ENCODE measurements around the gene GDF10. TPM values are rescaled to one million over a fixed set of nuclear protein-coding genes. Genes with fewer than 3 reads are reported as not detected.
A peak's percentile ranks its signal among the peaks of the same experiment; 100 is the strongest.

GDF10 gene
- total RNA-seq, 1 donor from 2014 or later, result 0.67 TPM

DNA sequence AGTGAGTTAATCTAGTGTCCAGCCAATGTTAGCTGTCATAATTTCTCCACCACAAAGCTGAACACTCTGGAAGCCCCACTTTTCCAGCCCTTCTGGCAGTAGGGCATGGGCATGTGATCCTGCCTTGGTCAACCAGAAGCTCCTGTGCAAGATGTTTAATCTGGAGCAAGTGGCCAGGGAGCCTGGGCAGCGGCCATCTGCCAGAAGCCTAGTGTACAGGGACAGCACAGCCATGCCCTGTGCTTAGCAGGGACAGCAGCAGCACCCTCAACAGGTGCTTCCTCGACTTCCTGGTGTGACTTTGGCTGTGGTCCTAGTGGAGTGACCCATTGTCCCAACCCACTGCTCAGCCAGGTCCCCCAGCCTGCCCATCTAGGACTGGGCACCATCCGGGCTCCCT, 58.5 kb downstream of the GDF10 start:
- TF ChIP-seq, protein P1, sequence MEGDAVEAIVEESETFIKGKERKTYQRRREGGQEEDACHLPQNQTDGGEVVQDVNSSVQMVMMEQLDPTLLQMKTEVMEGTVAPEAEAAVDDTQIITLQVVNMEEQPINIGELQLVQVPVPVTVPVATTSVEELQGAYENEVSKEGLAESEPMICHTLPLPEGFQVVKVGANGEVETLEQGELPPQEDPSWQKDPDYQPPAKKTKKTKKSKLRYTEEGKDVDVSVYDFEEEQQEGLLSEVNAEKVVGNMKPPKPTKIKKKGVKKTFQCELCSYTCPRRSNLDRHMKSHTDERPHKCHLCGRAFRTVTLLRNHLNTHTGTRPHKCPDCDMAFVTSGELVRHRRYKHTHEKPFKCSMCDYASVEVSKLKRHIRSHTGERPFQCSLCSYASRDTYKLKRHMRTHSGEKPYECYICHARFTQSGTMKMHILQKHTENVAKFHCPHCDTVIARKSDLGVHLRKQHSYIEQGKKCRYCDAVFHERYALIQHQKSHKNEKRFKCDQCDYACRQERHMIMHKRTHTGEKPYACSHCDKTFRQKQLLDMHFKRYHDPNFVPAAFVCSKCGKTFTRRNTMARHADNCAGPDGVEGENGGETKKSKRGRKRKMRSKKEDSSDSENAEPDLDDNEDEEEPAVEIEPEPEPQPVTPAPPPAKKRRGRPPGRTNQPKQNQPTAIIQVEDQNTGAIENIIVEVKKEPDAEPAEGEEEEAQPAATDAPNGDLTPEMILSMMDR (IDR thresholded peaks at IDR 0.05), result no peak
- H3K27me3 Mint-ChIP-seq (ENCODE audit: low read depth), result no peaks in the 10 kb centered on the region
- H3K36me3 Mint-ChIP-seq (ENCODE audit: low read depth), result no peaks in the 10 kb centered on the region
- H3K27ac Mint-ChIP-seq (ENCODE audit: unreplicated experiment), result no peak overlapping the region
- no peaks in the 10 kb centered on the region for H3K4me1 Mint-ChIP-seq (ENCODE audit: low read depth)
- H3K4me3 Mint-ChIP-seq (ENCODE audit: unreplicated experiment), result no peak overlapping the region
- no peaks in the 10 kb centered on the region for H3K9me3 Mint-ChIP-seq (ENCODE audit: low read depth)
- peak; percentile 66 for DNase-seq (ENCODE audit: low spot score)

DNA sequence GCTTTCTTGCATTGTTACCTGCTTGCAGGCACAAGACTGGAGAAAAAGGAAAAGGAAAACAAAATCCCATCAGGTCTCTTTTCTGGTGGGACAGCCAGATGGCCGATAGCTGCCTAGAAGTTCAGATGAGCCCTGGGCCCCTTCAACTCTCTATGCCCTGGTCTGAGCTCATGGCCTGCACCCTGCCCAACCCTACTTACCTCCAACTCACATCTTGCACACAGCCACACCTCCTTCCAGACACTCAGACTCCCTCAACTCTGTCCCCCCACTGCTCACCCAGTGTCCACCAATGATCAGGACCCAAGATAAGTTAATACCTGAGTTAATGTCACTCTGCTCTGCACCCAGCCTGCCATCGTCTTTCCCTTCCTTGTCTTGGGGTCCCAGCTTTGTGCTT, 59.1 kb downstream of the GDF10 start:
- no peaks in the 10 kb centered on the region for H3K4me1 Mint-ChIP-seq (ENCODE audit: low read depth)
- H3K36me3 Mint-ChIP-seq (ENCODE audit: low read depth), result no peaks in the 10 kb centered on the region
- no peak overlapping the region for H3K27ac Mint-ChIP-seq (ENCODE audit: unreplicated experiment)
- TF ChIP-seq, protein P1 (IDR thresholded peaks at IDR 0.05), result no peak
- no peaks in the 10 kb centered on the region for H3K9me3 Mint-ChIP-seq (ENCODE audit: low read depth)
- no peak overlapping the region for H3K4me3 Mint-ChIP-seq (ENCODE audit: unreplicated experiment)
- H3K27me3 Mint-ChIP-seq (ENCODE audit: low read depth), result no peaks in the 10 kb centered on the region
- peak; percentile 44 for DNase-seq (ENCODE audit: low spot score)

DNA sequence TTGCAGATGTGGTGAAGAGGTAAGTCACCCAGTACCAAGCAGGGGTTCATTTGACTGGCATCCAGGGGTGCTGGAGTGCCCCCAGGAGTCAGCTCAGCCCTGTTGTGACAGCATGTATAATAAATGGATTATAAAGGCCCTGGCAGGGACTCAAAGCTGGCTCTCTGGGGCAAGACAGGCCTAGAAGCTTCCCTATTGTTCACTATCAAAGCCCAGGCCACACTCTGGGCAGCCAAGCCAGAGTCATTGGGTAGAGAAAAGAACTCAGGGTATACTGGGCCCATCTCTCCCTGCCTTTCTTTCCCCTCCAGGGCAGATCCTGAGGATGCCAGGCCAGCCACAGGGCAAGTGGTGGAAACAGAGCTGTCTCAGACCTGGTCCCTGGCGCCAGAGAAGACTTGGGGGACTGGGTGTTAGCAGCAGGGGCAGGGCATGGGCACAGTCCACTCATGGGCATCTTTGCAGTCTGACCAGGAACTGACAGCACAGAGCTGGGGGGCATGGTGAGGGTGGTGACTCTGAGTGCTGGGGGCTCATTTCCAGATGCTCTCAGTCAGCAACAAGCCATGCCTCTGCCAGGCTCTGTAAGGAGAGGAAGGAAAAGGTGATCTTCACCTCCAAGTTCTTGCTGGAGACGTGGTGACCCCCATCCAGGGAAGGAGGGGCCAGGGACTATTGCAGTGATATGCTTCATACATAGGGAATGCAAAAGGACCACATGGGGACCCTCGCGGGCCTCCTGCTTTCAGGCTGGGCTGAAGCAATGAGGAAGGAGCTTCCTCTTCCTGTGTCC, 59.8 kb downstream of the GDF10 start:
- peak; percentile 65 for DNase-seq (ENCODE audit: low spot score)
- Mint-ChIP-seq H3K27me3 (ENCODE audit: low read depth) (no peaks in the 10 kb centered on the region), H3K9me3 (ENCODE audit: low read depth) (no peaks in the 10 kb centered on the region), H3K36me3 (ENCODE audit: low read depth) (no peaks in the 10 kb centered on the region), H3K27ac (ENCODE audit: unreplicated experiment) (no peak overlapping the region), H3K4me3 (ENCODE audit: unreplicated experiment) (no peak overlapping the region), H3K4me1 (ENCODE audit: low read depth) (no peaks in the 10 kb centered on the region)
- TF ChIP-seq, protein P1 (IDR thresholded peaks at IDR 0.05), result no peak

DNA sequence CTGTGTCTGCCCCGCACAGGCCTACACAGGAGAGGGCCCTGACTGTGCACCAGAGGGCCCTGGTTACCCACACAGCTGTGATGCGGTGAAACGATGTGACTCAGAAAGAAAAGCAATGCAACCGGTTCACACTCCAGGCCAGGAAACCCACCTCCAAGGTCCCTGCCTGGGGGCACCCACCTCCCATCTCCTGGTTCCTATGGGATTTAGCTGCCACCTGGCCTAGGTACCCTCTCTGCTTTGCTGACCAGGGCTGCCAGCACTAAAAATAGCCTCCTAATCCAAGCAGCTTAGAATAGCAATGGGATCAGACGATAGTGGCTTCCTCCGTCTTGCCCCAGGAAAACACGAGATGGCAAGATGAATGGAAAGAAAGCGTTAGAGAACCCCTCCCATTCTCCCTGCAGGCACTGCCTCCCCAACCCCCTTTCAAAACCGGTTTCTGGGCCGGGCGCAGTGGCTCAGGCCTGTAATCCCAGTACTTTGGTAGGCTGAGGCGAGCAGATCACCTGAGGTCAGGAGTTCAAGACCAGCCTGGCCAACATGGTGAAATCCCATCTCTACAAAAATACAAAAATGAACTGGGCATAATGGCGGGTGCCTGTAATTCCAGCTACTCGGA, 60.5 kb downstream of the GDF10 start:
- H3K9me3 Mint-ChIP-seq (ENCODE audit: low read depth), result no peaks in the 10 kb centered on the region
- no peaks in the 10 kb centered on the region for H3K4me1 Mint-ChIP-seq (ENCODE audit: low read depth)
- H3K36me3 Mint-ChIP-seq (ENCODE audit: low read depth), result no peaks in the 10 kb centered on the region
- H3K4me3 Mint-ChIP-seq (ENCODE audit: unreplicated experiment), result no peak overlapping the region
- DNase-seq (ENCODE audit: low spot score), result peak; percentile 41
- TF ChIP-seq, protein P1 (IDR thresholded peaks at IDR 0.05), result no peak
- no peak overlapping the region for H3K27ac Mint-ChIP-seq (ENCODE audit: unreplicated experiment)
- peaks cover 2% of the 10 kb centered on the region for H3K27me3 Mint-ChIP-seq (ENCODE audit: low read depth)

DNA sequence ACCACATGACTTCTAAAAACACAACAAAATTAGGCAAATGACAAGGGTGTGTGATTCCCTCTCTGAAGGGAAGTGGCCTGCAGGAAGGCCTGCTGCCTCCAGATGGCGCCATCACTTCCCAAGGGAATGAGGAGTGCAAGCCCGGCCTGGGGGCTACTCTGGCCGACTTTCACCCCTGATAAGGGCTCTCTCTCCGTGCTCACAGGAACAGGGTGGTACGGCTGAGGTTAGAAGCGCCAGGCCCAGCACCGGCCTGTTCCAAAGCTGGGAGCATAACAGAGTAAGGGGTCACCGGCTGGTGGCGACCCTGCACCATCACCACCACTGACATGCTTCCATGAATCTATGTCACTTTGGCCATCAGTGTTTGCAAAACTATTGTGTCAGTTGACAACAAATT, 61.3 kb downstream of the GDF10 start:
- Mint-ChIP-seq H3K27me3 (ENCODE audit: low read depth) (peaks cover 5% of the 10 kb centered on the region), H3K9me3 (ENCODE audit: low read depth) (no peaks in the 10 kb centered on the region), H3K27ac (ENCODE audit: unreplicated experiment) (no peak overlapping the region), H3K36me3 (ENCODE audit: low read depth) (no peaks in the 10 kb centered on the region), H3K4me3 (ENCODE audit: unreplicated experiment) (no peak overlapping the region), H3K4me1 (ENCODE audit: low read depth) (no peaks in the 10 kb centered on the region)
- DNase-seq (ENCODE audit: low spot score), result peak; percentile 52
- TF ChIP-seq, protein P1 (IDR thresholded peaks at IDR 0.05), result peak; percentile 84

Data from chondrocyte (in vitro differentiated cells).